Measurements from ENCODE around the gene CIPC. TPM values are rescaled to one million over a fixed set of nuclear protein-coding genes. Genes with fewer than 3 reads are reported as not detected.

CIPC gene
- total and polyA plus RNA-seq, 9 of the 15 experiments (the other 6 are each of a cell fraction or from before 2014, with no cell fraction given) = 5.0 to 16.9 (median 10.7) TPM

DNA sequence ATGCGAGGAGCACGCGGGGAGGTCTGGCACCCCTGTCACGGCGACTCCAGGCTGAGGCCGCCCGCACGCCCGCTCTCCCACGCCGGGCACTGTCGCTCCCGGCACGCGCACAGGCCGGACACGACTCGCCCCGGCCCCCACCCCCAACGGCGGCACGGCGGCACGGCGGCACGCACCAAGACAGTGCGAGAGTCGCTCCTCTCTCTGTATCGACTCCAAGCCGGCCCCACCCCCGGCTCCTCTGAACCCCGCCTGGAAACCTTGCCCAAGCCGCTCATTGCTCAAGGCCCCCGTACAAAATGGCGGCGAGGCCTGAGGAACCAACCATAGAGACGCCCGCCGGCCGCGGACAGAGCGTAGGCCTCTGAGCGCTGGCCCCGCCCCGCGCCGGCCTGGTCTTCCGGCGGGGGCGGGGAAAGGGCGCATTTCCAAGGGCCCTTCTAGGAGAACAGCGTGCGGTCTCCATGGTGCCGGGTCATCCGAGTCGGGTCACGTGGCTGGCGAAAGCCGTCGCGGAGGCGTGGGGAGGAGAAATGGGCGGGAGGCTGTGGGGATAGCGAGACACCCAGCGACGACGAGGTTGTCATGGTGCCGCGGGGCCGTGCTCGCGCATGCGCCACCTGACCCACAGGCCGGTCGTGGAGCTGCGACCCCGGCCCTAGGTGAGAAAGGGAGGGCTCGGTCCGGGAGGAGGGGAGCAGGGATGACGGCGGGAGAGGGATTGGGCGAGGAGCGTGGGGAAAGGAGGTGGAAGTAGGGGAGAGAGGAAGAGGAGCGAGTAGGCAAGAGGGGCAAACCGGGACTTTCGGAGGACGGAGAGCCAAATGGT is at the start of gene CIPC (continued):
- TF ChIP-seq, protein P1, sequence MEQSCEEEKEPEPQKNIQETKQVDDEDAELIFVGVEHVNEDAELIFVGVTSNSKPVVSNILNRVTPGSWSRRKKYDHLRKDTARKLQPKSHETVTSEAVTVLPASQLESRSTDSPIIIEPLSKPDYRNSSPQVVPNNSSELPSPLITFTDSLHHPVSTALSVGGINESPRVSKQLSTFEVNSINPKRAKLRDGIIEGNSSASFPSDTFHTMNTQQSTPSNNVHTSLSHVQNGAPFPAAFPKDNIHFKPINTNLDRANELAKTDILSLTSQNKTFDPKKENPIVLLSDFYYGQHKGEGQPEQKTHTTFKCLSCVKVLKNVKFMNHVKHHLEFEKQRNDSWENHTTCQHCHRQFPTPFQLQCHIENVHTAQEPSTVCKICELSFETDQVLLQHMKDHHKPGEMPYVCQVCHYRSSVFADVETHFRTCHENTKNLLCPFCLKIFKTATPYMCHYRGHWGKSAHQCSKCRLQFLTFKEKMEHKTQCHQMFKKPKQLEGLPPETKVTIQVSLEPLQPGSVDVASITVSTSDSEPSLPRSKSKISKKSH (CRISPR knock-in tag; IDR thresholded peaks at IDR 0.05) = no peak
- TF ChIP-seq MCM7 (IDR thresholded peaks at IDR 0.05) = no peak
- TF ChIP-seq, protein P2, sequence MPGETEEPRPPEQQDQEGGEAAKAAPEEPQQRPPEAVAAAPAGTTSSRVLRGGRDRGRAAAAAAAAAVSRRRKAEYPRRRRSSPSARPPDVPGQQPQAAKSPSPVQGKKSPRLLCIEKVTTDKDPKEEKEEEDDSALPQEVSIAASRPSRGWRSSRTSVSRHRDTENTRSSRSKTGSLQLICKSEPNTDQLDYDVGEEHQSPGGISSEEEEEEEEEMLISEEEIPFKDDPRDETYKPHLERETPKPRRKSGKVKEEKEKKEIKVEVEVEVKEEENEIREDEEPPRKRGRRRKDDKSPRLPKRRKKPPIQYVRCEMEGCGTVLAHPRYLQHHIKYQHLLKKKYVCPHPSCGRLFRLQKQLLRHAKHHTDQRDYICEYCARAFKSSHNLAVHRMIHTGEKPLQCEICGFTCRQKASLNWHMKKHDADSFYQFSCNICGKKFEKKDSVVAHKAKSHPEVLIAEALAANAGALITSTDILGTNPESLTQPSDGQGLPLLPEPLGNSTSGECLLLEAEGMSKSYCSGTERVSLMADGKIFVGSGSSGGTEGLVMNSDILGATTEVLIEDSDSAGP (CRISPR knock-in tag; IDR thresholded peaks at IDR 0.05) = no peak
- TF ChIP-seq ZNF561 (CRISPR knock-in tag; conservative IDR thresholded peaks at IDR 0.05) = no peak
- no peak for TF ChIP-seq U2AF2 (optimal IDR thresholded peaks at IDR 0.05; ENCODE audit: low read depth, low read length)
- peak; percentile 94 for TF ChIP-seq SP1 (CRISPR knock-in tag; IDR thresholded peaks at IDR 0.05)
- TF ChIP-seq TRIM28 (IDR thresholded peaks at IDR 0.05) = no peak
- TF ChIP-seq RUNX1 (IDR thresholded peaks at IDR 0.05; ENCODE audit: low read depth) = no peak; the same call in 1 of the 2 replicates
- no peak for TF ChIP-seq DNMT1 (IDR thresholded peaks at IDR 0.05)
- TF ChIP-seq ZNF445 (CRISPR knock-in tag; IDR thresholded peaks at IDR 0.05; ENCODE audit: low read depth) = no peak
- TF ChIP-seq RCOR1 (IDR thresholded peaks at IDR 0.05; ENCODE audit: borderline replicate concordance in 1 of 2, low read depth in 2 of 2, low read length in 2 of 2) = no peak
- no peak for TF ChIP-seq ATF1 (CRISPR knock-in tag; IDR thresholded peaks at IDR 0.05)
- TF ChIP-seq ATF1 (tag; IDR thresholded peaks at IDR 0.05) = peak; percentile 77
- TF ChIP-seq, protein P3, sequence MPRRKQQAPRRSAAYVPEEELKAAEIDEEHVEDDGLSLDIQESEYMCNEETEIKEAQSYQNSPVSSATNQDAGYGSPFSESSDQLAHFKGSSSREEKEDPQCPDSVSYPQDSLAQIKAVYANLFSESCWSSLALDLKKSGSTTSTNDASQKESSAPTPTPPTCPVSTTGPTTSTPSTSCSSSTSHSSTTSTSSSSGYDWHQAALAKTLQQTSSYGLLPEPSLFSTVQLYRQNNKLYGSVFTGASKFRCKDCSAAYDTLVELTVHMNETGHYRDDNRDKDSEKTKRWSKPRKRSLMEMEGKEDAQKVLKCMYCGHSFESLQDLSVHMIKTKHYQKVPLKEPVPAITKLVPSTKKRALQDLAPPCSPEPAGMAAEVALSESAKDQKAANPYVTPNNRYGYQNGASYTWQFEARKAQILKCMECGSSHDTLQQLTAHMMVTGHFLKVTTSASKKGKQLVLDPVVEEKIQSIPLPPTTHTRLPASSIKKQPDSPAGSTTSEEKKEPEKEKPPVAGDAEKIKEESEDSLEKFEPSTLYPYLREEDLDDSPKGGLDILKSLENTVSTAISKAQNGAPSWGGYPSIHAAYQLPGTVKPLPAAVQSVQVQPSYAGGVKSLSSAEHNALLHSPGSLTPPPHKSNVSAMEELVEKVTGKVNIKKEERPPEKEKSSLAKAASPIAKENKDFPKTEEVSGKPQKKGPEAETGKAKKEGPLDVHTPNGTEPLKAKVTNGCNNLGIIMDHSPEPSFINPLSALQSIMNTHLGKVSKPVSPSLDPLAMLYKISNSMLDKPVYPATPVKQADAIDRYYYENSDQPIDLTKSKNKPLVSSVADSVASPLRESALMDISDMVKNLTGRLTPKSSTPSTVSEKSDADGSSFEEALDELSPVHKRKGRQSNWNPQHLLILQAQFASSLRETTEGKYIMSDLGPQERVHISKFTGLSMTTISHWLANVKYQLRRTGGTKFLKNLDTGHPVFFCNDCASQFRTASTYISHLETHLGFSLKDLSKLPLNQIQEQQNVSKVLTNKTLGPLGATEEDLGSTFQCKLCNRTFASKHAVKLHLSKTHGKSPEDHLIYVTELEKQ (CRISPR knock-in tag; IDR thresholded peaks at IDR 0.05) = no peak
- no peak; the same call in 1 of the 2 replicates for TF ChIP-seq ZNF431 (CRISPR knock-in tag; IDR thresholded peaks at IDR 0.05)
- TF ChIP-seq CCAR2 (IDR thresholded peaks at IDR 0.05; ENCODE audit: low read depth, low read length) = no peak
- TF ChIP-seq TCF7L2 (IDR thresholded peaks at IDR 0.05; ENCODE audit: low read depth, low read length) = no peak
- no peak for TF ChIP-seq NR2F6 (CRISPR knock-in tag; IDR thresholded peaks at IDR 0.05)
- TF ChIP-seq, protein P4, sequence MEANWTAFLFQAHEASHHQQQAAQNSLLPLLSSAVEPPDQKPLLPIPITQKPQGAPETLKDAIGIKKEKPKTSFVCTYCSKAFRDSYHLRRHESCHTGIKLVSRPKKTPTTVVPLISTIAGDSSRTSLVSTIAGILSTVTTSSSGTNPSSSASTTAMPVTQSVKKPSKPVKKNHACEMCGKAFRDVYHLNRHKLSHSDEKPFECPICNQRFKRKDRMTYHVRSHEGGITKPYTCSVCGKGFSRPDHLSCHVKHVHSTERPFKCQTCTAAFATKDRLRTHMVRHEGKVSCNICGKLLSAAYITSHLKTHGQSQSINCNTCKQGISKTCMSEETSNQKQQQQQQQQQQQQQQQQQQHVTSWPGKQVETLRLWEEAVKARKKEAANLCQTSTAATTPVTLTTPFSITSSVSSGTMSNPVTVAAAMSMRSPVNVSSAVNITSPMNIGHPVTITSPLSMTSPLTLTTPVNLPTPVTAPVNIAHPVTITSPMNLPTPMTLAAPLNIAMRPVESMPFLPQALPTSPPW (CRISPR knock-in tag; IDR thresholded peaks at IDR 0.05) = peak; percentile 88
